ENCODE data around the gene HTR2C.

HTR2C gene

DNA sequence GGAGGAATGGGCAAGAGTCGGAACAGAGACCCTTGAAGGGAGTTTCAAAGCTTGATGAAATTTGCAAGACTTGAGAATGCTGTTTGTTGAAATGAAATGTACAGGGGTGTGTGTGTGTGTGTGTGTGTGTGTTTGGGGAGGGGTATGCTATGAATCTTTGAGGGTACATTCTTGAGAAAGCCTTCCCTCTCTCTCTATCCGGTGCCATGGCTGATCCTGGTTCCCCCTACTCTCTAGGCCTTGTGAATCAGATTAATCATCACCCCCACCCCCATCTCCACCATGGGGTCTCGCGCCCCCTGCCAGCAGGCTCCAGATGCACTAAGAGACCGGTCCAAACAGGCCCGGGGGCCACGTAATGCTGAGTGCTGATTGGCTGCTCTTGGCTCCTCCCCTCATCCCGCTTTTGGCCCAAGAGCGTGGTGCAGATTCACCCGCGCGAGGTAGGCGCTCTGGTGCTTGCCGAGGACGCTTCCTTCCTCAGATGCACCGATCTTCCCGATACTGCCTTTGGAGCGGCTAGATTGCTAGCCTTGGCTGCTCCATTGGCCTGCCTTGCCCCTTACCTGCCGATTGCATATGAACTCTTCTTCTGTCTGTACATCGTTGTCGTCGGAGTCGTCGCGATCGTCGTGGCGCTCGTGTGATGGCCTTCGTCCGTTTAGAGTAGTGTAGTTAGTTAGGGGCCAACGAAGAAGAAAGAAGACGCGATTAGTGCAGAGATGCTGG lies at the start of gene HTR2C:
TSS of gene HTR2C (plus strand) at position 441 of the 729 bp plus-strand sequence. CDS start 142,851 bp downstream, outside the sequence.
- Histone ChIP-seq H3K36me3 (no peaks in the 10 kb centered on the region), H3K4me3 (ENCODE audit: low read depth in 1 of 2, low read length in 1 of 2) (no peak within 1 kb of the TSS), H3K27me3 (peaks cover 77% of the 10 kb centered on the region), H3K9me3 (no peaks in the 10 kb centered on the region), H3K4me1 (ENCODE audit: control insufficient read depth in 1 of 2, insufficient read depth in 1 of 2, low read depth in 1 of 2, low read length in 1 of 2) (no peaks in the 10 kb centered on the region), H3K27ac (no peak within 1 kb of the TSS)
- no peak for TF ChIP-seq CTCF (IDR thresholded peaks at IDR 0.05)

- TF ChIP-seq CTCF (IDR thresholded peaks at IDR 0.05), result no peak
- Histone ChIP-seq H3K9me3 (no peaks in the 10 kb centered on the region), H3K4me3 (ENCODE audit: low read depth in 1 of 2, low read length in 1 of 2) (no peak overlapping the region), H3K27me3 (peaks cover 65% of the 10 kb centered on the region), H3K27ac (no peak overlapping the region), H3K36me3 (no peaks in the 10 kb centered on the region), H3K4me1 (ENCODE audit: control insufficient read depth in 1 of 2, insufficient read depth in 1 of 2, low read depth in 1 of 2, low read length in 1 of 2) (no peaks in the 10 kb centered on the region)
Observed at GRCh38 chrX:114580336-114580735, 3.5 kb upstream of the HTR2C start.

DNA sequence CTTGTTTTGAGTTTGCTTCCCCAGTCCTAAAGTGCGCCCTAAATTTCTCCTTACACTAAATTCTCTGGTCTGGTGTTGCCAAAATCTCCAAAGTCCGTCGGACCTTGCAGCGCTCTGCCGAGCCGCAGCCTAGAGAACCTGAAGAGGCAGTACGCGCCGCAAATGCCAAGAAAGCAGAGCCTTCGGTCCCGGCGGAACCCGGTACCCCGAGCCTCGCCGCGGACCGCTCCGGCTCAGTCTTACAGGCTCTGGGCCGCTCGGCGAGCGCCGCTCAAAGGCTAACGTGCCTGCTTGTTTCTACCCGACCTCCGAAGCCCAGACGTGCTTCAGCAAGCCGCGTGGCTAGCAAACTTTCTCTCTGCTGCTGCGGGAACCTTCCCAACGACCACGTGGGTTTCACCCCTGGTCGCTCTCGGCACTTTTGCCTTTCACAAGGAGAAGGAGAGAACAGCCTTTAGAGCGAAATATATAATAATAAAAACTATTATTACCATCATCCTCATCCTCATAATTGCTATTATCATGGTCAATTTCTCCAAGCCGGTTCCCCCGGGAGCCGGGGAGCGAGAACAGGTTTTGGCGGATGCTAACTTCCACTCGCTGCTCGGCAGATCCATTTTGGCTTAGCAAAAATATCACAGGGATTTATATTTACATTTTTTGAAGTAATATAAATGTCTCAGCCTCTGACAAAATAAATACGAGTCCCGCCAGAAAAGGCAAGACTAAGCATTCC lies 2.2 kb upstream of the HTR2C start:
- Histone ChIP-seq H3K27ac (no peak overlapping the region), H3K4me3 (ENCODE audit: low read depth in 1 of 2, low read length in 1 of 2) (no peak overlapping the region), H3K9me3 (no peaks in the 10 kb centered on the region), H3K27me3 (peaks cover 78% of the 10 kb centered on the region), H3K4me1 (ENCODE audit: control insufficient read depth in 1 of 2, insufficient read depth in 1 of 2, low read depth in 1 of 2, low read length in 1 of 2) (no peaks in the 10 kb centered on the region), H3K36me3 (no peaks in the 10 kb centered on the region)
- TF ChIP-seq CTCF (IDR thresholded peaks at IDR 0.05), result no peak

GRCh38 chrX:114582264-114582632 lies 1.6 kb upstream of the HTR2C start:
- Histone ChIP-seq H3K4me3 (ENCODE audit: low read depth in 1 of 2, low read length in 1 of 2) (no peak overlapping the region), H3K9me3 (no peaks in the 10 kb centered on the region), H3K36me3 (no peaks in the 10 kb centered on the region), H3K27me3 (peaks cover 78% of the 10 kb centered on the region), H3K27ac (no peak overlapping the region), H3K4me1 (ENCODE audit: control insufficient read depth in 1 of 2, insufficient read depth in 1 of 2, low read depth in 1 of 2, low read length in 1 of 2) (no peaks in the 10 kb centered on the region)
- no peak for TF ChIP-seq CTCF (IDR thresholded peaks at IDR 0.05)

GRCh38 chrX:114582698-114583395 lies 1.0 kb upstream of the HTR2C start:
- Histone ChIP-seq H3K4me1 (ENCODE audit: control insufficient read depth in 1 of 2, insufficient read depth in 1 of 2, low read depth in 1 of 2, low read length in 1 of 2) (no peaks in the 10 kb centered on the region), H3K27me3 (peaks cover 78% of the 10 kb centered on the region), H3K9me3 (no peaks in the 10 kb centered on the region), H3K4me3 (ENCODE audit: low read depth in 1 of 2, low read length in 1 of 2) (no peak overlapping the region), H3K27ac (no peak overlapping the region), H3K36me3 (no peaks in the 10 kb centered on the region)
- no peak for TF ChIP-seq CTCF (IDR thresholded peaks at IDR 0.05)

Data from neutrophil (primary cell).